IPS-18c (cell line): ENCODE results near the gene TRAPPC2B.
"Not testable (repeated sequence)": the region's sequence is repeated elsewhere in the genome, so short reads cannot be mapped to it uniquely, and the experiment has no call there.

Source experiments
- H3K4me3 ChIP-seq: 2 replicates; pipeline ENCODE4 v1.7.0; 2013; ENCODE audit warnings: low read depth, mild to moderate bottlenecking, low read length, moderate library complexity; ENCODE audit not compliant: insufficient read depth
- H3K9me3 ChIP-seq: one replicate; pipeline ENCODE4 v1.6.1; 2013; ENCODE audit warnings: mild to moderate bottlenecking, low read length, moderate library complexity; ENCODE audit not compliant: control insufficient read depth, insufficient read depth

The TRAPPC2B gene

DNA sequence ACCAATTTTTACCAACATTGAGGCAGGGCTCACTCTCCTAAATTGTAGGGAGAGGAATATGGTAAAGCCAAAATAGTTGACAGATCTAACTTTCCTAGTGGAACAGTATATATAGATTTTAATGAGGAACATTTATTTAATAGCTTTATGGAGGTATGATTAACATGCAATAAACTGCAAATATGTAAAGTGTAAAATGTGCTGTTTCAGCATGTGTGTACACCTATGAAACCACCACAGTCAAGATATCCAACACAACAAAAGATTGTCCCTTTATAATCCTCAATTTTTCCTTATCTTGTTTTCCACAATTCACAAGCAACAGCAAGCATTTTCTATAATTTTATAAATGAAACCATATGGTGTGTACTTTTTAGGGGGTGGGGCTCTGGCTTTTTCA is 4.1 kb upstream of the TRAPPC2B start:
- Histone ChIP-seq H3K9me3 (no peaks in the 10 kb centered on the region), H3K4me3 (no peak overlapping the region)

GRCh38 chr19:57362419-57362818 is 932 bp upstream of the TRAPPC2B start:
- H3K9me3 ChIP-seq, result no peaks in the 10 kb centered on the region
- H3K4me3 ChIP-seq, result peak overlapping the region; percentile 40; the same call in 1 of the 2 replicates

GRCh38 chr19:57363688-57364181 is 384 bp downstream of the TRAPPC2B start:
- Histone ChIP-seq H3K4me3 (peak overlapping the region; percentile 84), H3K9me3 (no peaks in the 10 kb centered on the region)

GRCh38 chr19:57366776-57367175 is 3.4 kb downstream of the TRAPPC2B start:
- Histone ChIP-seq H3K4me3 (no peak overlapping the region), H3K9me3 (no peaks in the 10 kb centered on the region)

DNA sequence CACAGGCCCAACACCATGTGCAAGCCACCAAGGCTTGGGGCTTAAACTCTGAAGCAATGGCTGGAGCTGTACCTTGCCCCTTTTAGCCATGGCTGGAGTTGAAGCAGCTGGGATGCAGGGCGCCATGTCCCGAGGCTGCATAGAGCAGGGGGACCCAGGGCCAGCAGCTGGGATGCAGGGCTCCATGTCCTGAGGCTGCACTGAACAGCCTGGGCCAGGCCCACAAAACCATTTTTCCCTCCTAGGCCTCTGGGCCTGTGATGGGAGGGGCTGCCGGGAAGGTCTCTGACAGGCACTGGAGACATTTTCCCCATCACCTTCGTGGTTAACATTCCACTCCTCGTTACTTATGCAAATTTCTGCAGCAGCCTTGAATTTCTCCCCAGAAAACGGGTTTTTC is 10.8 kb downstream of the TRAPPC2B start:
- Histone ChIP-seq H3K4me3 (no peak overlapping the region), H3K9me3 (peaks cover 16% of the 10 kb centered on the region)

- not testable (repeated sequence) for H3K4me3 ChIP-seq
- peaks cover 16% of the 10 kb centered on the region for H3K9me3 ChIP-seq
Observed at GRCh38 chr19:57374647-57375046, 11.3 kb downstream of the TRAPPC2B start.

DNA sequence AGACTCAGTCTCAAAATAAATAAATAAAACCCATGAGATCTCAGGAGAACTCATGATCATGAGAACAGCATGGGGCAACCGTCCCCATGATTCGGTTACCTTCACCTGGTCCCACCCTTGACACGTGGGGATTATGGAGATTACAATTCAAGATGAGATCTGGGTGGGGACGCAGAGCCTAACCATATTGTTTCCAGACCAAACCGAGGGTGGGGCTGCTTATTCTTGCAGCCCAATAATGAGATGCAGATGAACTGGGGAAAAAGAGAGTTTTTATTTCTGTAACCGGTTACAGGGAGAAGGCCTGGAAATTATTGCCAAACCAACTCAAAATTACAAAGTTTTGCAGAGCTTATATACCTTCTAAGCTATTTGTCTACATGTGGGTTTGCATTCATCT is 12.8 kb downstream of the TRAPPC2B start:
- Histone ChIP-seq H3K9me3 (peaks cover 16% of the 10 kb centered on the region), H3K4me3 (no peak overlapping the region)

DNA sequence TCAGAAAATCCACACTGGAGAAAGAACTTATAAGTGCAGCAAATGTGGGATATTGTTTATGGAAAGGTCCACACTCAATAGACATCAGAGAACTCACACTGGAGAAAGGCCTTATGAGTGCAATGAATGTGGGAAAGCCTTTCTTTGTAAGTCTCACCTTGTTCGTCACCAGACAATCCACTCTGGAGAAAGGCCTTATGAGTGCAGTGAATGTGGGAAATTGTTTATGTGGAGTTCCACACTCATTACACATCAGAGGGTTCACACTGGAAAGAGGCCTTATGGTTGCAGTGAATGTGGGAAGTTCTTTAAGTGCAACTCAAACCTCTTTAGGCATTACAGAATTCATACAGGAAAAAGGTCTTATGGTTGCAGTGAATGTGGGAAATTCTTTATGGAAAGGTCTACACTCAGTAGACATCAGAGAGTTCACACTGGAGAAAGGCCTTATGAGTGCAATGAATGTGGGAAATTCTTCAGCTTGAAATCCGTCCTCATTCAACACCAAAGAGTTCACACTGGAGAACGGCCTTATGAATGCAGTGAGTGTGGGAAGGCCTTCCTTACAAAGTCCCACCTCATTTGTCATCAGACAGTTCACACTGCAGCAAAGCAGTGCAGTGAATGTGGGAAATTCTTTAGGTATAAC is 14.3 kb downstream of the TRAPPC2B start:
- Histone ChIP-seq H3K9me3 (peaks cover 16% of the 10 kb centered on the region), H3K4me3 (no peak overlapping the region)

GRCh38 chr19:57380923-57381322 is 17.6 kb downstream of the TRAPPC2B start:
- H3K4me3 ChIP-seq, result no peak overlapping the region
- peaks cover 2% of the 10 kb centered on the region for H3K9me3 ChIP-seq

GRCh38 chr19:57382806-57383488 is 19.6 kb downstream of the TRAPPC2B start:
- Histone ChIP-seq H3K4me3 (no peak overlapping the region), H3K9me3 (no peaks in the 10 kb centered on the region)

- peak overlapping the region; percentile 16; the same call in 1 of the 2 replicates for H3K4me3 ChIP-seq
Observed at GRCh38 chr19:57389194-57389729, 25.9 kb downstream of the TRAPPC2B start.

GRCh38 chr19:57389730-57390598 is 26.6 kb downstream of the TRAPPC2B start, which contains the start of gene ZNF548:
Gene ZNF548 (plus strand): TSS chr19:57389854. CDS start chr19:57390100, 246 bp downstream.
- Histone ChIP-seq H3K9me3 (no peaks in the 10 kb centered on the region), H3K4me3 (peak within 1 kb of the TSS; percentile 84)

More at GRCh38 chr19:57389194-57389729, 25.9 kb downstream of the TRAPPC2B start:
- H3K9me3 ChIP-seq, result no peaks in the 10 kb centered on the region

DNA sequence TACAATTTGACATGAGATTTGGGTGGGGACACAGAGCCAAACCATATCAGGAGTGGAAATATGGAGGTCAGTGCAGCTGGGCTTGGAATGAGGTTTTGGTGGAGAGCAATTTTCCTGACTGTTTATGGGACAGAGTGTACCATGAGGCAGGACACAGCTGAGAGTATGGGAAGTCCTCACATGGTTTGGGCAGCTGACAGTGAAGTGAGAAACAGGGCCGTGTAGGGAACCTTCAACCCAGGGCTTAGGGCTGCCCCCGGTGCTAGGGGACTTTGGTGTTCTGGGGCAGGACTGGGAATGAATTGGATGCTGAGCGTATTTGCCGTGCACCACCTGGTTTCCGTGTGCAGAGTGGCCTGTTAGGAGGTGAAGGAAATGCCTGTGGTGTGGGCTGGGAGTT is 32.4 kb downstream of the TRAPPC2B start:
- no peaks in the 10 kb centered on the region for H3K9me3 ChIP-seq
- no peak overlapping the region for H3K4me3 ChIP-seq

DNA sequence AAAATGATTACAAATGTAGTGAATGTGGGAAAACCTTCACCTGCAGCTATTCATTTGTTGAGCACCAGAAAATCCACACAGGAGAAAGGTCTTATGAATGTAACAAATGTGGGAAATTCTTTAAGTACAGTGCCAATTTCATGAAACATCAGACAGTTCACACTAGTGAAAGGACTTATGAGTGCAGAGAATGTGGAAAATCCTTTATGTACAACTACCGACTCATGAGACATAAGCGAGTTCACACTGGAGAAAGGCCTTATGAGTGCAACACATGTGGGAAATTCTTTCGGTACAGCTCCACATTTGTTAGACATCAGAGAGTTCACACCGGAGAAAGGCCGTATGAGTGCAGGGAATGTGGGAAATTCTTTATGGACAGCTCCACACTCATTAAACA is 35.5 kb downstream of the TRAPPC2B start:
- H3K9me3 ChIP-seq, result peaks cover 2% of the 10 kb centered on the region

DNA sequence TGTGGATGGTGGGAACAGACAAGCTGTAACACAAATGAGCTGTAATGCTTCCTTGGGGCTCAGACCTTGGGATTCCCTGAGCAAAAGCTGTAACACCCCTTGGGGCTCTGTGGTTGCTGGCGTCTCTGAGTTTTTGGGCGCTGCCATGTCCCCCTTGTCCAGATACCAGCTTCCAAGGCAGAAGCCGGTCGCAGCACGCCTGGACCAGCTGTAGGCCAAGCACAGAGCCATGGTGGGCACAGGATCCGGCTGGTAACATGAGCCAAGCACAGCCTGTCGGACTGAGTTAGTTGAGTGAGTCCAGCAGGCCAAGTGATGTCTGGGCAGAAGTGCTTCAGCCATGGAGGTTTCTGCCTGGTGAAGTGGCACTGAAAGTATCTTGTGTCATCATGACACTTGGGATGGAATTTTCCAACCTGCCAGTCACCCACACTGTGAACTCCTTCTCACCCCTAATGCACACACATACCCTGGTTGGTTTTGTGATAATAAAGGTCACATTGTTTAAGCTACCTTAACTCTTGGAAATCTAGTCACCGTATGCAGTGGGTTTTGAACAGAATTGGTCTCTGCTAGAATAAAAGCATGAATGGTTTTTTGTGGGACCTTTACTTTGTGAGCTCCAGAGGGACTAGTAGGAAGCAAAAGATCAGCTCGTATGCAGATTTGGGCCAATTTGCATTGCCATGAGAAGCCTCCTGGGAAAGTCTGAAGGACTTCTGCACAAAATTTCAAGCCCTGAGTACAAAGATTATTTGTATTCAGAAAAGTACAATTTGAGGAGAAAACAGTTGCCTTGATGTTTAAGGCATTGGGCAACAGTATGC is 40.6 kb downstream of the TRAPPC2B start:
- peaks cover 2% of the 10 kb centered on the region for H3K9me3 ChIP-seq
- no peak overlapping the region for H3K4me3 ChIP-seq

More for the DNA sequence above, 35.5 kb downstream of the TRAPPC2B start:
- H3K4me3 ChIP-seq, result no peak overlapping the region

DNA sequence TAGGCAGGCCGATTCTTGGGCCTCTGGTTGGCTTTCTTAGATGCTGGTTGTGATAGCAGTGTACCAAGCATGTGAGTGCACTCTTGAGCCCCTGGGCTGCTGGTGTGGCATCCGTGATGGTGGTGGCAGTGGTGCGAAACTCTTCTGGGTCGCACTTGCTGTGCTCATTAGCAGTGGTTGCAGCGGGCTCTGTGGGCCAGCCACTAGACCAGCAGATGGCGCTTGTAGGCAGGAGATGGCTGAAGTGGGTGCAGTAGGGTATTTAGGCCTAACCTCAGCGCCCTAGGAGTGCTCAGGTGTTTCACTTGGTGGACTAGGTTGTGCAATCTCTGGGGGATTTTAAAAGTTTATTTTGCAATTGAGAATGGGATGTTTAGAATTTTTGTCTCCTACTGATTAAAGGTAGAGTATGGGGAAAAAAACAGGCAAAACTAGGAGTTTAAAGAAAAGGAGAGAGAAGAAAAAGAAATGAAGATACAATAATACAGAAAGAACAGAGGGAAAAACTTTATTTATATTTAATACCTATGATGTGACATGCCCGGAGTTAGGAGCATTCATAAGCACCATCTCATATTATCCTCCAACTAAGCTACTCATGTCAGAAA is 43.3 kb downstream of the TRAPPC2B start:
- Histone ChIP-seq H3K4me3 (no peak overlapping the region; the same call in 1 of the 2 replicates), H3K9me3 (peaks cover 2% of the 10 kb centered on the region)
